GM13977 (cell line): ENCODE data around the gene MOB4.

ENCODE experiments used
- DNase-seq: peaks from one replicate; pipeline ENCODE4 v3.0.0; 2012; ENCODE audit warnings: low spot score
- CTCF ChIP-seq: IDR thresholded peaks from 2 replicates; pipeline ENCODE4 v1.5.1; 2012; ENCODE audit warnings: mild to moderate bottlenecking, control low read depth; ENCODE audit not compliant: insufficient read depth; ENCODE audit errors: extremely low read depth, missing control alignments
- in situ Hi-C: fragments of 300-500 bp; cut with MboI; formaldehyde crosslinking; loops from one replicate; pipeline ENCODE4 v1.12.0; 2022; ENCODE audit warnings: low sequenced_read_pairs, low pct_unique_long_range_greater_than_20kb, mixed read lengths, inconsistent platforms; ENCODE audit not compliant: unreplicated experiment

MOB4 gene

GRCh38 chr2:197559681-197560080 is 43.8 kb downstream of the MOB4 start:
- in situ Hi-C loops = no loop called here
- no peak for TF ChIP-seq CTCF
- no peak for DNase-seq

GRCh38 chr2:197560146-197560665 is 44.3 kb downstream of the MOB4 start:
- in situ Hi-C loops = no loop called here
- no peak for TF ChIP-seq CTCF
- DNase-seq = no peak

GRCh38 chr2:197571627-197572271 is 55.9 kb downstream of the MOB4 start:
- no peak for DNase-seq
- TF ChIP-seq CTCF = no peak
- in situ Hi-C loops = no loop called here

GRCh38 chr2:197573608-197574007 is 57.7 kb downstream of the MOB4 start:
- no peak for DNase-seq
- TF ChIP-seq CTCF = no peak
- in situ Hi-C loops = no loop called here

- DNase-seq = no peak
- no peak for TF ChIP-seq CTCF
- in situ Hi-C loops = no loop called here
These were observed 60.1 kb downstream of the MOB4 start for GRCh38 chr2:197575987-197576386.

- no peak for TF ChIP-seq CTCF
- in situ Hi-C loops = no loop called here
- no peak for DNase-seq
These were observed 60.8 kb downstream of the MOB4 start for GRCh38 chr2:197576631-197577030.
